Mesenchymal stem cell (in vitro differentiated cells and primary cell): ENCODE results near the gene SEC14L2.
A peak's percentile ranks its signal among the peaks of the same experiment; 100 is the strongest.
"Not testable (repeated sequence)": the region's sequence is repeated elsewhere in the genome, so short reads cannot be mapped to it uniquely, and the experiment has no call there.

Source experiments
- DNase-seq: peaks from one replicate; pipeline ENCODE4 v3.0.0-alpha.2; 2013
- H2AFZ ChIP-seq: one replicate; pipeline ENCODE4 v1.6.1; 2013; ENCODE audit warnings: low read depth, mild to moderate bottlenecking, control low read depth, inconsistent platforms, low read length, moderate library complexity
- H2AK5ac ChIP-seq: 2 replicates; pipeline ENCODE4 v1.6.1; 2013; ENCODE audit warnings: low read length, moderate library complexity, mild to moderate bottlenecking, inconsistent platforms; ENCODE audit not compliant: severe bottlenecking
- H2BK120ac ChIP-seq: one replicate; pipeline ENCODE4 v1.6.1; 2013; ENCODE audit warnings: low read depth, mild to moderate bottlenecking, inconsistent platforms, low read length, moderate library complexity
- H2BK12ac ChIP-seq, 2 experiments: one replicate each; pipeline ENCODE4 v1.6.1; 2013; ENCODE audit warnings: inconsistent platforms in 2 of 2, low read length in 2 of 2, mild to moderate bottlenecking in 2 of 2, moderate library complexity in 2 of 2, control low read depth in 1 of 2
- H2BK15ac ChIP-seq: one replicate; pipeline ENCODE4 v1.6.1; 2013; ENCODE audit warnings: mild to moderate bottlenecking, low read depth, inconsistent platforms; ENCODE audit not compliant: poor library complexity, severe bottlenecking
- H2BK5ac ChIP-seq: 2 replicates; pipeline ENCODE4 v1.6.1; 2013; ENCODE audit warnings: low read depth, mild to moderate bottlenecking, low read length, control low read depth, inconsistent platforms; ENCODE audit not compliant: poor library complexity, severe bottlenecking
- H3K14ac ChIP-seq, 2 experiments: one replicate each; pipeline ENCODE4 v1.6.1; 2013; ENCODE audit warnings: inconsistent platforms in 2 of 2, low read length in 2 of 2, control low read depth in 1 of 2, mild to moderate bottlenecking in 1 of 2, moderate library complexity in 1 of 2
- H3K18ac ChIP-seq, 2 experiments: one replicate each; pipeline ENCODE4 v1.6.1; 2013; ENCODE audit warnings: inconsistent platforms in 2 of 2, low read length in 2 of 2, control low read depth in 1 of 2, low read depth in 1 of 2, mild to moderate bottlenecking in 1 of 2
- H3K23ac ChIP-seq, 2 experiments: one replicate each; pipeline ENCODE4 v1.6.1; 2013; ENCODE audit warnings: inconsistent platforms in 2 of 2, low read length in 2 of 2, mild to moderate bottlenecking in 2 of 2, moderate library complexity in 2 of 2, control low read depth in 1 of 2
- H3K27ac ChIP-seq: 2 replicates; pipeline ENCODE4 v1.5.1; 2013; ENCODE audit warnings: mild to moderate bottlenecking, moderate library complexity, low read length, control low read depth, inconsistent platforms; ENCODE audit not compliant: poor library complexity, severe bottlenecking
- H3K27me3 ChIP-seq, 2 experiments: 2 replicates each; pipeline versions ENCODE4 v1.6.1 to v1.7.0; 2013; ENCODE audit warnings: low read length in 2 of 2, mild to moderate bottlenecking in 2 of 2, moderate library complexity in 2 of 2, control low read depth in 1 of 2, inconsistent platforms in 1 of 2; ENCODE audit not compliant: control insufficient read depth in 1 of 2, insufficient read depth in 1 of 2
- H3K36me3 ChIP-seq, 2 experiments: 2 replicates each; pipeline versions ENCODE4 v1.6.1 to v1.7.0; 2013; ENCODE audit warnings: low read length in 2 of 2, control low read depth in 1 of 2, inconsistent platforms in 1 of 2, low read depth in 1 of 2, mild to moderate bottlenecking in 1 of 2; ENCODE audit not compliant: insufficient read depth in 2 of 2, control insufficient read depth in 1 of 2
- H3K4ac ChIP-seq, 2 experiments: one replicate each; pipeline ENCODE4 v1.6.1; 2013; ENCODE audit warnings: inconsistent platforms in 2 of 2, low read length in 2 of 2, mild to moderate bottlenecking in 2 of 2, moderate library complexity in 2 of 2, control low read depth in 1 of 2, low read depth in 1 of 2
- H3K4me1 ChIP-seq: 2 replicates; pipeline ENCODE4 v1.6.1; 2013; ENCODE audit warnings: low read depth, low read length, control low read depth; ENCODE audit not compliant: control insufficient read depth, insufficient read depth
- H3K4me2 ChIP-seq: 2 replicates; pipeline ENCODE4 v1.6.1; 2013; ENCODE audit warnings: low read length, mild to moderate bottlenecking, inconsistent platforms; ENCODE audit not compliant: poor library complexity, severe bottlenecking
- H3K4me3 ChIP-seq, 2 experiments: 2 replicates each; pipeline versions ENCODE4 v1.5.1 to v1.7.0; 2013; ENCODE audit warnings: low read length in 2 of 2, mild to moderate bottlenecking in 2 of 2, control low read depth in 1 of 2, low read depth in 1 of 2; ENCODE audit not compliant: insufficient read depth in 1 of 2
- H3K79me1 ChIP-seq: replicated peaks from 2 replicates; pipeline ENCODE4 v1.6.1; 2013; ENCODE audit warnings: mild to moderate bottlenecking, control low read depth, low read length, inconsistent platforms; ENCODE audit not compliant: poor library complexity, severe bottlenecking
- H3K9ac ChIP-seq: 2 replicates; pipeline ENCODE4 v1.7.0; 2013; ENCODE audit warnings: mild to moderate bottlenecking, low read length, moderate library complexity
- H3K9me3 ChIP-seq: 2 replicates; pipeline ENCODE4 v1.7.0; 2013; ENCODE audit warnings: mild to moderate bottlenecking, low read length; ENCODE audit not compliant: control insufficient read depth
- H4K8ac ChIP-seq: one replicate; pipeline ENCODE4 v1.6.1; 2013; ENCODE audit warnings: inconsistent platforms, mild to moderate bottlenecking, low read length, moderate library complexity
- H4K91ac ChIP-seq: one replicate; pipeline ENCODE4 v1.6.1; 2013; ENCODE audit warnings: mild to moderate bottlenecking, low read length, inconsistent platforms
- whole genome bisulfite sequencing: methylation state at CpG from one replicate; pipeline ENCODE4 v1.1.7; 2013; ENCODE audit warnings: mixed read lengths; 5-methylcytosine and 5-hydroxymethylcytosine counted together

SEC14L2 gene

GRCh38 chr22:30451488-30451887 lies 54.7 kb downstream of the SEC14L2 start:
- not testable (repeated sequence) for DNase-seq, H3K79me1 ChIP-seq, H2AK5ac ChIP-seq, H4K8ac ChIP-seq, H2BK5ac ChIP-seq, H2BK120ac ChIP-seq, H2BK12ac ChIP-seq, H3K4ac ChIP-seq, H2BK15ac ChIP-seq, H2AFZ ChIP-seq, H3K36me3 ChIP-seq, H3K27me3 ChIP-seq, H3K4me3 ChIP-seq, H3K14ac ChIP-seq, H3K9ac ChIP-seq, H4K91ac ChIP-seq, H3K4me2 ChIP-seq, H3K9me3 ChIP-seq, H3K4me1 ChIP-seq, H3K27ac ChIP-seq, H3K23ac ChIP-seq, H3K18ac ChIP-seq
- WGBS = 75% methylated on average over 8 of the region's 9 CpGs

- Histone ChIP-seq H2BK12ac (no peak overlapping the region), H2BK120ac (no peak overlapping the region), H3K14ac (no peak overlapping the region), H4K8ac (no peak overlapping the region), H2BK15ac (no peak overlapping the region), H3K36me3 (no peaks in the 10 kb centered on the region), H3K4me3 (no peak overlapping the region), H3K79me1 (no peaks in the 10 kb centered on the region), H3K23ac (no peak overlapping the region), H3K18ac (no peak overlapping the region), H3K4me1 (peaks cover 1% of the 10 kb centered on the region), H3K9ac (no peak overlapping the region), H3K4ac (no peak overlapping the region), H3K27ac (no peak overlapping the region), H3K4me2 (no peak overlapping the region), H3K27me3 (peaks cover 10 to 12% of the 10 kb centered on the region in 2 experiments), H2BK5ac (no peak overlapping the region), H2AK5ac (no peak overlapping the region), H2AFZ (no peak overlapping the region), H3K9me3 (no peaks in the 10 kb centered on the region), H4K91ac (no peak overlapping the region)
- DNase-seq = no peak
- 91% methylated on average over 4 of the region's 6 CpGs for WGBS
Observed at GRCh38 chr22:30452861-30453260, 56.0 kb downstream of the SEC14L2 start.

GRCh38 chr22:30453731-30454510 lies 57.1 kb downstream of the SEC14L2 start:
- Histone ChIP-seq H3K36me3 (no peaks in the 10 kb centered on the region), H3K27me3 (peaks cover 10 to 16% of the 10 kb centered on the region in 2 experiments), H3K4ac (no peak overlapping the region), H2BK120ac (no peak overlapping the region), H3K4me1 (peaks cover 1% of the 10 kb centered on the region), H3K23ac (peak overlapping the region in 1 of 2 experiments; percentile 59), H3K4me3 (no peak overlapping the region), H2BK12ac (no peak overlapping the region), H2BK15ac (no peak overlapping the region), H3K18ac (no peak overlapping the region), H2AK5ac (no peak overlapping the region), H4K91ac (no peak overlapping the region), H4K8ac (no peak overlapping the region), H3K27ac (no peak overlapping the region), H3K4me2 (no peak overlapping the region), H3K9ac (no peak overlapping the region), H2AFZ (peak overlapping the region; percentile 21), H2BK5ac (no peak overlapping the region), H3K14ac (no peak overlapping the region), H3K9me3 (no peaks in the 10 kb centered on the region), H3K79me1 (no peaks in the 10 kb centered on the region)
- 61% methylated on average over 3 of the region's 6 CpGs for WGBS
- peak; percentile 12 for DNase-seq

- Histone ChIP-seq H3K4ac (no peak overlapping the region), H3K9me3 (no peaks in the 10 kb centered on the region), H2AFZ (no peak overlapping the region), H4K8ac (no peak overlapping the region), H3K36me3 (no peaks in the 10 kb centered on the region), H2BK15ac (no peak overlapping the region), H2AK5ac (no peak overlapping the region), H3K23ac (no peak overlapping the region), H2BK120ac (no peak overlapping the region), H3K79me1 (no peaks in the 10 kb centered on the region), H3K4me3 (no peak overlapping the region), H2BK12ac (no peak overlapping the region), H3K14ac (no peak overlapping the region), H3K4me2 (no peak overlapping the region), H3K27me3 (peaks cover 10 to 16% of the 10 kb centered on the region in 2 experiments), H2BK5ac (no peak overlapping the region), H3K4me1 (peaks cover 2% of the 10 kb centered on the region), H3K9ac (no peak overlapping the region), H3K18ac (no peak overlapping the region), H3K27ac (no peak overlapping the region), H4K91ac (no peak overlapping the region)
- no peak for DNase-seq
- 89% methylated on average over 6 of the region's 8 CpGs for WGBS
Observed at GRCh38 chr22:30455075-30455840, 58.4 kb downstream of the SEC14L2 start.
